NCI-H2029 (cell line): Measurements from ENCODE around the gene TSPOAP1.
"Not testable (repeated sequence)": the region's sequence is repeated elsewhere in the genome, so short reads cannot be mapped to it uniquely, and the experiment has no call there.

Experiments
- DNase-seq: peaks from one replicate; lab custom pipeline; 2025; lab: John Stamatoyannopoulos, UW

TSPOAP1 gene

GRCh38 chr17:58360296-58361063 lies 31.9 kb upstream of the TSPOAP1 start:
- no peak for DNase-seq

DNA sequence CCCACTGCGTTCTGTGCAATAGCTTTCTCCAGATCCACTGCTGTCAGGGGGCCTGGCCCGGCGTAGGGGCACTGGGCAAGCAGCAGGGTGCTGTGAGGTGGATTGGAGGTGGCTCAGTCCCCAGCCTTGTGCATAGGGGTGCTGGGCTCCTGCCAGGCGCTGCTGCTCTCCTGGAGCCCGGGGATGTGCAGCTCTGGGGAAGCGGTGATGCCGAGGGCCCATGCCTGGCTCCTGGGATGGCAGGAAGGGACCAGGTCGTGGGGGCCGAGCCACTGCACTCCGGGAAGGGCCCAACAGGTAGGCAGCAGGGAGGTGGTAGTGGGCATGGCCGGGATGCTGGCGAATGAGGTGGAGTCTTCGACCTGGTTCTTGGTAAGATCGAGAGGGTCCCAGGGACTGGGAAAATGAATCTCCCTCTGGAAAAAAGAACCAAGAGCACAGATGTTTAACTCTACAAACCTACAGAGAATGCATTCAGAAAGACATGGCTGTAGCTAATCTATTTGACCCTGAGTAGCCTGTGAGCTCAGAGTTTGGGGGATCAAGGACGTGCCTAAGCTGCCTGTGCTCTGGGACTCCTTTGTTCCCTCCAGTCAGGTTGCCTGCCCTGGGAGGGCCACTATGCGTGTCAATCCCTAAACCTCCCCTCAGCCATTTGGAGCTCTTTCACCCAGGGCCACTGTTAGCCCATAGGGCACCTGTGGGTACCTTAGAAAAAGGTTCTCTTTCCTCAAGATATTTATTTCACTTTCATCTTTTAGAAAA lies 30.0 kb upstream of the TSPOAP1 start:
- no peak for DNase-seq

DNA sequence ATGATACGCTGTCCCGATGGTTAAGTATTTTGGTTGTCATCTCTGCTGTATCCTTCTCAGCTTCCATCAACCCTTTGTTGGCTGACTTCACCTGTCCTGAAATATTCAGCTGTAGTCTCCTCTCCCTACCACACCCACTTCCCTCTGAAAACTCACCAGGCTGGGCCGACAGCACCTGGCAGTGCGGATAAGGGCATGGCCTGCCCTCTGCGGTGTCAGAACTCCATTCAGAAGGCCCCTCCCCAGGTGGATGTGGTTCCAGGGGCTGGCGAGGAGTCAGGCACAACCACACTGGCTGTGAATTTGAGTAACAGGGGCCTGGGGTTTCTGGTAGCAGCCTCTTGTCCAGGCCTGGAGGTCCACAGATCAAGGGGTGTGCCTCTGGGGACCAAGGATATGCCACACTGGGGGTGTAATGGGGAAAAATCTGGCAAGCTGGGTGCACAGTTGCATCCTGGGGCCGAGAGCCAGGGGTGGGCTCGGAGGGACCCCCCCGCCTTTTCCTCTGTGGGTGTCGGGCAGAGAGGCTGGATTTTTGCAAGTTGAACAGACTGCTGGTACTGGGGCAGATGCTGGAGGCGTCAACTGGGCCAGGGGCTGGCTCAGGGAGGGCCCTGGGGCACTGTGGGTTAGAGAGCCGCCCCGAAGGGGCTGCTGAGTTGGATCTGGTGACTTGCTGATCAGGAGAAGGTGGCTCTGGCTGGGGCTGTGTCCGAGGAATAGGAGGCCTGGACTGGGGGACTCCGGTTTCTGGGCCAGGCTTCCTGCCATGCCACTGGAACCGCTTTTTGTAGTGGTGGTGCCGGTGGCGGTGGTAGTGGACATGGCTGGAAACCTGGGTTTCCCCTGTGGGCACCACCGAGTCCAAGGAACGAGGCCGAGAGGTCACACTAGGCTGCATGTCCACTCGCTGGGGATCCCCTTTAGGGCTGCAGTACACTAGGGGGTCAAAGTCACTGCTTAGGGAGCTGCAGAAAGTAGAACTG lies 29.0 kb upstream of the TSPOAP1 start:
- DNase-seq: no peak

DNA sequence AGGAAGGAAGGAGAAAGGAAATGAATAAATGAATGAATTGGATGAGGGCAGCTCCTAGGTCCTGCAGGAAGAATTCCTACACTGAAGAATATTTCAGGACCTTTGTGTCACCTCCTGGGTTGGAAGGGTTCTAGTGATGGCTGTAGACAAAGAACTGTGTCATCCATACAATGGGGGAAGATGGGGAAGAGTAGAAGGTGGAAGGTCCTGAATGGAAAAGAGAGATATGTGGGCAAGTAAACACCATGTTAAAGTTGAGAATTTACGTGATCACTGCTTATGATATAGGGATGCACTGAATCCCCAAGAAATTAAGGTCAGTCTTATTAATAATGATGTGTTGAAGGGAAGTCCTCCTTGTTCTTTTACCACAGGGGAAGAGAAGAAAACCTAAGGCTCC lies 27.6 kb upstream of the TSPOAP1 start:
- DNase-seq: no peak

DNA sequence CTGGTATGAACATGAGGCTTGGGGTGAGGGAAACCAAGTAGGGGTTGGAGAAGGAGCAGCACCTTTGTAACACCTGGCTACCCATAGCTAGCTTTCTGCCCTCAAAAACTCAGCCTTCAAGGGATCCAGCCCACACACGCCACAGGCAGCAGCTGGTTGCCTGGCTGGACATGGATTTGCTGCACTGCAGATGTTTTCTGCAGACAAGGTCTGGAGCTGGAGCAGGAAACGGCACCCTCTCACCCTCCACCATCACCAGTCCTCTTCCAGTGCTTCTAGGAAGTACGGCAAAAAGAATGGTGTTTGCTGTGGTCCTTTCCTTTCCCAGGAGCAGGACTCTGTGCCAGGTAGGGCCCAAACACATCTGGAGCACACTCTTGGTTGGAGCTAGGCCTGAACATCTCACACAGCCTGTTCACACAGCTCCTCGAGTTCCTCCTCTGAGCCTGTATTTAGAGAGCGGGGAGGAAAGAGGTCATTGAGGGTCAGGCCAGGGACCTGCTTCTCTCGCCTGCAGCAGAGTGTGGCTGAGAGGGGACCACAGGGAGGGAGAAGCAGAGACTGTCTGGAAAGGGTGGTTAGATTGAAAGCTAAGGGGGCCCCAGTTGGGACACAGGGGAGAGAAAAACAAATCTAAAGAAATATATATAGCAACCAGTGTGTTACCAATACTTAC lies 26.1 kb upstream of the TSPOAP1 start:
- DNase-seq: no peak

DNA sequence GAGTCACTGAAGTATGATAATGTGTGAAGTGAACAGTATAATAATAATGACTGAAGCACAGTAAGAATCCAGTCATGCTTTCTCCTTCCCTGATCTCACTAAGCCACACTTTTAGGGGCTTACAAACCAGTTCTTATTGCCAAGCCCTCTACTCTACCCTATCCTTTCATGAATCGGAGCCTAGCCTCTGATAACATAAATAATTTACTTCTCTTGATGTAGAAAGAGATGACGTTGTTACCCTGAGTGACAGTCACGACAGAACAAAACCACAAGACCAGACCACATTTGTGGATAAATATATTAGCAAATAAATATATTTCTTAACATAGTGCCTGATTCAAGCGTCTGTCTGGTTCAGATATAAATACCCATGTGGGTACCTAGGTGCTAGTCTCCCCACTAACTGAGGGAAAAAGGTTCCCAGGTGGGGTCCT lies 24.8 kb upstream of the TSPOAP1 start:
- no peak for DNase-seq

GRCh38 chr17:58352596-58353388 lies 24.2 kb upstream of the TSPOAP1 start:
- DNase-seq: no peak

DNA sequence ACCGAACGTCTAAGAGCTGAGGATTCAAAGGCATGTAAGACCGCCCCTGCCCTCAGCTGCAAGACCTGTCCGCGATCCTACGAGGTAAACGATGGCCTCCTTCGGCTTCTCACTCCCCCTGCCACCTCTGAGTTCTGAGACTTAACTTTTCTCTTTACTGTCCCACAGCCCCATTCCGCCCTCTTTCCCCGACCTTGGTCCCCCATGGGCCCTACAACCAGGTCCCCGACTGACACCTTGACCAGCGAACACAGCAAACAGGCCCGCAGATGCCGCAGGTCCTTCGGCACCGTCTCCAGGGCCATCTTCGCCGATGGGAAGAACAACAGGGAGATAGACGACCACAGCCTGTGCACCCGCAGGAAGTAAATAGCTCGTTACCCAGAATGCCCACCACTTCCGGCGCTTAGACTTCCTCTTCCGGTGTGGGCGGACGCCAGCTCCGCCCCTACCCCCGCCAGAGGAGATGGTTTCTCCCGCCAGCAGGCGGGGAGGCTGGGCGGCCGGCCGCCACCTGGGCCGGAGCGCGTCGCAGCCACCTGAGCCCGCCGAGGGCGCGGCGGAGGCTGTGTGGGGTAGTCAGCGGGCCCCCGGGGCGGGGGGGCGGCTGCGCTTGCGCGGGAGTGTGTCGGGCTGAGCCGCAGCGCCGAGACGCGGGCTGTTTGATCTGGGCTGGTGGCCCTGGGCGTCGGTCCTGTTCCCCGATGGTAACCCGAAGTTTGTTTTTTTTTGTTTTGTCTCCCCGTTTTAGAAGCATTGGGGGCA lies 23.4 kb upstream of the TSPOAP1 start, which contains the start of gene SUPT4H1:
SUPT4H1 (minus strand) TSS at position 371 of the 765 bp plus-strand sequence; CDS start at position 305, 66 bp downstream.
- DNase-seq: peak; percentile 87

- DNase-seq: no peak
Measured at GRCh38 chr17:58351182-58351581, 22.6 kb upstream of the TSPOAP1 start.

- no peak for DNase-seq
Measured at GRCh38 chr17:58348038-58348437, 19.4 kb upstream of the TSPOAP1 start.

GRCh38 chr17:58345500-58345899 lies 16.9 kb upstream of the TSPOAP1 start:
- no peak for DNase-seq

GRCh38 chr17:58344791-58345157 lies 16.2 kb upstream of the TSPOAP1 start:
- DNase-seq: no peak

GRCh38 chr17:58344047-58344790 lies 15.6 kb upstream of the TSPOAP1 start:
- no peak for DNase-seq

GRCh38 chr17:58343131-58343530 lies 14.5 kb upstream of the TSPOAP1 start:
- no peak for DNase-seq

DNA sequence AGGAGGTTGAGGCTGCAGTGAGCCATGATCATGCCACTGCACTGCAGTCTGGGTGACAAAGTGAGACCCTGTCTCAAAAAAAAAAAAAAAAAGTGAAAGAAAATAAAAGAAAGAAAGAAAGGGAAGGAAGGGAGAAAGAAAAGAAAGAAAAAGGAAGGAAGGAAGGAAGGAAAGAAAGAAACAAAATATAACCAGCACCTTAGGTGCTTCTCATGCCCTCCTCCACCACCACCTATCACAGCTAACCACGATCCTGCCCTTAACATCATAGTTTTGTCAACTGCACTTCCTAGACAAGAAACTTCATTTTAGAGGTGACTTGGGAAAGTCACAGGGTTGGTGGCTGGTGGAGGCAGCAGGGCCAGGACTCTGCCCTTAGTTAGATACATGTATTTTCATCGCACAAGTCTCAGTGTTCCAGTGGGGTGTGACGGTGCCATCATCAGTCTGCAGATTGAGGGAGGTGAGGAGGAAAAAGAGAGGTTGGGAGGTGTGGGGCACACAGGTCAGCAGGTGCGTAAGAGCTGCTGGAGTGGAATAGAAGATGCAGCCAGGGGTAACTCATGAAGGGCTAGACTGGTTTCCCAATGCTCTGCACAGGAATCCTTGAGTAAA lies 13.4 kb upstream of the TSPOAP1 start:
- DNase-seq: no peak

GRCh38 chr17:58341136-58341860 lies 12.7 kb upstream of the TSPOAP1 start:
- DNase-seq: not testable (repeated sequence)

DNA sequence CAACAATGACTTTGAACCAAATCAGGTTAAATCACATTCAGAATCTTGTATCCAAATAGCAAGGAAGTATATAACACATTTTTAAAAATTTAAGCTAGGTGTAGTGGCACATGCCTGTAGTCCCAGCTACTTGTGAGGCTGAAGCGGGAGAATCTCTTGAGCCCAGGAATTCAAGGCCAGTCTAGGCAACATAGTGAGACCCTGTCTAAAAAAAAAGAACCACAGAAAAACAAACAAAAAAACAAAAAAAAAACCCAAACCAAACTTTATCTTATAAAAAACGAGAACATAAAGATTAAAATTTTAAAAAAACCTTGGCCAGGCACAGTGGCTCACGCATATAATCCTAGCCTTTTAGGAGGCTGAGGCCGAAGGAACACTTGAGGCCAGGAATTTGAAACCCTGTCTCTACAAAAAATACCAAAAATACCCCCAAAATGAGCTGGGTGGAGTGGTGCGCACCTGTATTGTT lies 11.8 kb upstream of the TSPOAP1 start:
- DNase-seq: no peak
